GM23248 (cell line): ENCODE results near the gene PRXL2B. TPM values are rescaled to one million over a fixed set of nuclear protein-coding genes. Genes with fewer than 3 reads are reported as not detected.

Source experiments
- DNase-seq: peaks from one replicate; pipeline ENCODE4 v3.0.0-alpha.2; 2015
- H2AFZ ChIP-seq: fragments of 200-600 bp; sonication (generic); 2 replicates; pipeline ENCODE4 v1.6.1; 2016; ENCODE audit warnings: antibody characterized with exemption
- H3F3A ChIP-seq: fragments of 200-600 bp; sonication (generic); 2 replicates; pipeline ENCODE4 v1.6.1; 2016; ENCODE audit warnings: mild to moderate bottlenecking, antibody characterized with exemption, mixed run types; ENCODE audit not compliant: insufficient read depth
- H3K27ac ChIP-seq: fragments of 200-600 bp; sonication (generic); 2 replicates; pipeline ENCODE4 v1.5.1; 2016; ENCODE audit warnings: mild to moderate bottlenecking
- H3K27me3 ChIP-seq: fragments of 200-600 bp; sonication (generic); replicated peaks from 2 replicates; pipeline ENCODE4 v1.6.1; 2016; ENCODE audit warnings: mild to moderate bottlenecking; ENCODE audit not compliant: insufficient read depth
- H3K36me3 ChIP-seq: fragments of 200-600 bp; sonication (generic); 2 replicates; pipeline ENCODE4 v1.6.1; 2016; ENCODE audit warnings: low read depth, mild to moderate bottlenecking
- H3K4me1 ChIP-seq: fragments of 200-600 bp; sonication (generic); 2 replicates; pipeline ENCODE4 v1.6.1; 2016; ENCODE audit warnings: mild to moderate bottlenecking; ENCODE audit not compliant: insufficient read depth
- H3K4me2 ChIP-seq: fragments of 200-600 bp; sonication (generic); one replicate; pipeline ENCODE4 v1.6.1; 2016; ENCODE audit warnings: mild to moderate bottlenecking; ENCODE audit not compliant: unreplicated experiment
- H3K4me3 ChIP-seq: fragments of 200-600 bp; sonication (generic); 2 replicates; pipeline ENCODE4 v1.5.1; 2016; ENCODE audit warnings: mild to moderate bottlenecking
- H3K79me2 ChIP-seq: fragments of 200-600 bp; sonication (generic); 2 replicates; pipeline ENCODE4 v1.6.1; 2016; ENCODE audit warnings: mild to moderate bottlenecking; ENCODE audit not compliant: insufficient read depth
- H3K9ac ChIP-seq: fragments of 200-600 bp; sonication (generic); 2 replicates; pipeline ENCODE4 v1.6.1; 2016; ENCODE audit warnings: mild to moderate bottlenecking
- H3K9me2 ChIP-seq: fragments of 200-600 bp; sonication (generic); 2 replicates; pipeline ENCODE4 v1.6.1; 2016; ENCODE audit warnings: mixed run types, mild to moderate bottlenecking, moderate library complexity; ENCODE audit not compliant: insufficient read depth
- H3K9me3 ChIP-seq: fragments of 200-600 bp; sonication (generic); one replicate; pipeline ENCODE4 v1.6.1; 2017; ENCODE audit warnings: low read depth
- H4K20me1 ChIP-seq: fragments of 200-600 bp; sonication (generic); 2 replicates; pipeline ENCODE4 v1.6.0; 2016; ENCODE audit not compliant: insufficient read depth
- EZH2 ChIP-seq: fragments of 200-600 bp; sonication (generic); IDR thresholded peaks from 2 replicates; pipeline ENCODE4 v1.6.1; 2018; ENCODE audit warnings: antibody characterized with exemption, mild to moderate bottlenecking; ENCODE audit not compliant: insufficient read depth, poor library complexity, severe bottlenecking
- EZH2phosphoT487 ChIP-seq: fragments of 200-600 bp; sonication (generic); IDR thresholded peaks from 2 replicates; pipeline ENCODE4 v1.6.1; 2018; ENCODE audit warnings: antibody characterized with exemption, moderate library complexity, mild to moderate bottlenecking, low read depth; ENCODE audit not compliant: insufficient read depth
- WGBS, 2 experiments: methylation state at CpG; one replicate each; pipeline ENCODE4 v1.1.6; 2015 to 2017; ENCODE audit warnings: low lambda C conversion rate in 2 of 2, low coverage in 1 of 2; ENCODE audit errors: missing lambda C conversion rate in 2 of 2; 5-methylcytosine and 5-hydroxymethylcytosine counted together
- in situ Hi-C: fragments of 300-500 bp; cut with MboI; formaldehyde crosslinking; loops from 2 replicates; pipeline ENCODE4 v1.15.0; 2020
- polyA plus RNA-seq: library from polyadenylated mRNA; unstranded; fragments of >200 nt; fragmentation: Nextera tagmentation; extraction: Ambion mirVana; gene quantifications from 2 replicates; pipeline ENCODE4 v1.2.1, GENCODE V29; 2016
- total RNA-seq: library from RNA; depleted of rRNA; stranded (reverse); fragments of >200 nt; shearing (Covaris generic); gene quantifications from 2 replicates; pipeline ENCODE4 v1.2.3, GENCODE V29; 2014

The PRXL2B gene
- total and polyA plus RNA-seq, 2 experiments from 2014 or later, result 11.3 to 13.5 TPM

- H3K9me3 ChIP-seq, result no peaks in the 10 kb centered on the region
- in situ Hi-C loops, result no loop called here
- no peak overlapping the region for H3K4me3 ChIP-seq
- no peak overlapping the region for H3K27ac ChIP-seq
- no peaks in the 10 kb centered on the region for H3K36me3 ChIP-seq
- H3K9ac ChIP-seq, result no peak overlapping the region
- no peaks in the 10 kb centered on the region for H3F3A ChIP-seq
- no peaks in the 10 kb centered on the region for H4K20me1 ChIP-seq
- DNase-seq, result no peak
- WGBS, 2 experiments, result 77 to 87% methylated on average over 17 of the region's 17 CpGs
- H3K4me2 ChIP-seq, result no peak overlapping the region
- no peaks in the 10 kb centered on the region for H3K79me2 ChIP-seq
- H3K27me3 ChIP-seq, result no peaks in the 10 kb centered on the region
- no peak overlapping the region for H2AFZ ChIP-seq
- H3K4me1 ChIP-seq, result no peaks in the 10 kb centered on the region
- H3K9me2 ChIP-seq, result no peaks in the 10 kb centered on the region
- no peak for TF ChIP-seq EZH2
- TF ChIP-seq EZH2phosphoT487, result no peak
Observed at GRCh38 chr1:2594641-2595131, 8.1 kb downstream of the PRXL2B start.

GRCh38 chr1:2595261-2595811 lies 8.8 kb downstream of the PRXL2B start:
- no peaks in the 10 kb centered on the region for H3K36me3 ChIP-seq
- H3K9ac ChIP-seq, result no peak overlapping the region
- no peak overlapping the region for H3K4me2 ChIP-seq
- H2AFZ ChIP-seq, result no peak overlapping the region
- no peaks in the 10 kb centered on the region for H3K79me2 ChIP-seq
- TF ChIP-seq EZH2phosphoT487 (no peak), EZH2 (no peak)
- no peak overlapping the region for H3K4me3 ChIP-seq
- H3K27me3 ChIP-seq, result no peaks in the 10 kb centered on the region
- no peak overlapping the region for H3K27ac ChIP-seq
- WGBS, 2 experiments, result 56 to 68% methylated on average over 9 to 19 of the region's 19 CpGs
- H4K20me1 ChIP-seq, result no peaks in the 10 kb centered on the region
- no peaks in the 10 kb centered on the region for H3K4me1 ChIP-seq
- in situ Hi-C loops, result no loop called here
- DNase-seq, result no peak
- no peaks in the 10 kb centered on the region for H3F3A ChIP-seq
- H3K9me2 ChIP-seq, result no peaks in the 10 kb centered on the region
- no peaks in the 10 kb centered on the region for H3K9me3 ChIP-seq

- H3K9ac ChIP-seq, result no peak overlapping the region
- no peaks in the 10 kb centered on the region for H3K79me2 ChIP-seq
- H3F3A ChIP-seq, result no peaks in the 10 kb centered on the region
- H4K20me1 ChIP-seq, result no peaks in the 10 kb centered on the region
- DNase-seq, result no peak
- no peaks in the 10 kb centered on the region for H3K9me3 ChIP-seq
- H3K27me3 ChIP-seq, result no peaks in the 10 kb centered on the region
- H3K4me1 ChIP-seq, result no peaks in the 10 kb centered on the region
- no peak overlapping the region for H2AFZ ChIP-seq
- no peak overlapping the region for H3K27ac ChIP-seq
- H3K9me2 ChIP-seq, result no peaks in the 10 kb centered on the region
- TF ChIP-seq EZH2phosphoT487, result no peak
- no peak for TF ChIP-seq EZH2
- no peaks in the 10 kb centered on the region for H3K36me3 ChIP-seq
- WGBS, 2 experiments, result 64 to 76% methylated on average over 22 to 31 of the region's 31 CpGs
- in situ Hi-C loops, result no loop called here
- H3K4me3 ChIP-seq, result no peak overlapping the region
- H3K4me2 ChIP-seq, result no peak overlapping the region
Observed at GRCh38 chr1:2595812-2596529, 9.4 kb downstream of the PRXL2B start.

GRCh38 chr1:2596530-2597333 lies 10.2 kb downstream of the PRXL2B start:
- no peak overlapping the region for H3K4me3 ChIP-seq
- no peaks in the 10 kb centered on the region for H3F3A ChIP-seq
- H3K27me3 ChIP-seq, result no peaks in the 10 kb centered on the region
- no peak overlapping the region for H3K9ac ChIP-seq
- no peaks in the 10 kb centered on the region for H4K20me1 ChIP-seq
- no peak overlapping the region for H3K4me2 ChIP-seq
- H2AFZ ChIP-seq, result no peak overlapping the region
- WGBS, 2 experiments, result 69 to 73% methylated on average over 23 to 27 of the region's 28 CpGs
- no peaks in the 10 kb centered on the region for H3K9me2 ChIP-seq
- no peaks in the 10 kb centered on the region for H3K79me2 ChIP-seq
- no peaks in the 10 kb centered on the region for H3K36me3 ChIP-seq
- no peaks in the 10 kb centered on the region for H3K9me3 ChIP-seq
- in situ Hi-C loops, result no loop called here
- H3K27ac ChIP-seq, result no peak overlapping the region
- no peak for DNase-seq
- TF ChIP-seq EZH2 (no peak), EZH2phosphoT487 (no peak)
- H3K4me1 ChIP-seq, result no peaks in the 10 kb centered on the region
